GM18502 (cell line): ENCODE results near the gene ADH6.
"Not testable (repeated sequence)": the region's sequence is repeated elsewhere in the genome, so short reads cannot be mapped to it uniquely, and the experiment has no call there.

Source experiments
- ATAC-seq: cut with Tn5 transposase; IDR thresholded peaks from one replicate; pipeline ENCODE4 v1.9.1; 2021; ENCODE audit warnings: mild to moderate bottlenecking; ENCODE audit not compliant: unreplicated experiment, poor library complexity

ADH6 gene

GRCh38 chr4:99200138-99200537 is 18.9 kb downstream of the ADH6 start:
- no peak for ATAC-seq

- no peak for ATAC-seq
Measured at GRCh38 chr4:99190336-99190735, 28.7 kb downstream of the ADH6 start.

GRCh38 chr4:99189900-99190299 is 29.1 kb downstream of the ADH6 start:
- ATAC-seq = not testable (repeated sequence)

- ATAC-seq = no peak
Measured at GRCh38 chr4:99186029-99186428, 33.0 kb downstream of the ADH6 start.

GRCh38 chr4:99185581-99185980 is 33.5 kb downstream of the ADH6 start:
- ATAC-seq = no peak

- no peak for ATAC-seq
Measured at GRCh38 chr4:99180382-99181070, 38.5 kb downstream of the ADH6 start.

- ATAC-seq = no peak
Measured at GRCh38 chr4:99179626-99180025, 39.4 kb downstream of the ADH6 start.

- no peak for ATAC-seq
Measured at GRCh38 chr4:99179178-99179577, 39.9 kb downstream of the ADH6 start.

GRCh38 chr4:99166544-99166943 is 52.5 kb downstream of the ADH6 start:
- ATAC-seq = no peak

- ATAC-seq = no peak
Measured at GRCh38 chr4:99165978-99166377, 53.1 kb downstream of the ADH6 start.

- no peak for ATAC-seq
Measured at GRCh38 chr4:99161373-99162099, 57.5 kb downstream of the ADH6 start.

GRCh38 chr4:99159699-99160098 is 59.3 kb downstream of the ADH6 start:
- ATAC-seq = no peak

- ATAC-seq = no peak
Measured at GRCh38 chr4:99157478-99157935, 61.5 kb downstream of the ADH6 start.

- ATAC-seq = no peak
Measured at GRCh38 chr4:99156992-99157391, 62.1 kb downstream of the ADH6 start.

- no peak for ATAC-seq
Measured at GRCh38 chr4:99154658-99155342, 64.2 kb downstream of the ADH6 start.
